Smooth muscle cell (in vitro differentiated cells): Measurements from ENCODE around the gene PRKAG1. TPM values are rescaled to one million over a fixed set of nuclear protein-coding genes. Genes with fewer than 3 reads are reported as not detected.

Experiments
- DNase-seq: peaks from one replicate; lab custom pipeline; 2025; ENCODE audit not compliant: unreplicated experiment; lab: John Stamatoyannopoulos, UW
- H2AFZ ChIP-seq: fragments of 200-600 bp; sonication (generic); 2 replicates; pipeline ENCODE4 v1.6.0; 2016; ENCODE audit warnings: antibody characterized with exemption, low read depth, mild to moderate bottlenecking
- H3F3A ChIP-seq: fragments of 200-600 bp; sonication (generic); 2 replicates; pipeline ENCODE4 v1.6.0; 2017; ENCODE audit warnings: antibody characterized with exemption, low read depth
- H3K27ac ChIP-seq: fragments of 200-600 bp; sonication (generic); 2 replicates; pipeline ENCODE4 v1.5.1; 2016; ENCODE audit warnings: low read depth, mild to moderate bottlenecking
- H3K27me3 ChIP-seq: fragments of 200-600 bp; sonication (generic); 2 replicates; pipeline ENCODE4 v1.6.1; 2016; ENCODE audit warnings: low read depth, mild to moderate bottlenecking
- H3K36me3 ChIP-seq: fragments of 200-600 bp; sonication (generic); 2 replicates; pipeline ENCODE4 v1.5.1; 2016; ENCODE audit warnings: low read depth
- H3K4me1 ChIP-seq: fragments of 200-600 bp; sonication (generic); 2 replicates; pipeline ENCODE4 v1.5.1; 2016; ENCODE audit warnings: low read depth
- H3K4me2 ChIP-seq: fragments of 200-600 bp; sonication (generic); 2 replicates; pipeline ENCODE4 v1.6.0; 2016; ENCODE audit warnings: mild to moderate bottlenecking
- H3K4me3 ChIP-seq: fragments of 200-600 bp; sonication (generic); 2 replicates; pipeline ENCODE4 v1.5.1; 2016; ENCODE audit warnings: mild to moderate bottlenecking
- H3K79me2 ChIP-seq: fragments of 200-600 bp; sonication (generic); 2 replicates; pipeline ENCODE4 v1.6.0; 2016; ENCODE audit warnings: low read depth, mild to moderate bottlenecking
- H3K9ac ChIP-seq: fragments of 200-600 bp; sonication (generic); 2 replicates; pipeline ENCODE4 v1.6.0; 2016; ENCODE audit warnings: low read depth
- H3K9me3 ChIP-seq: fragments of 200-600 bp; sonication (generic); replicated peaks from 2 replicates; pipeline ENCODE4 v1.5.1; 2016; ENCODE audit warnings: low read depth
- H4K20me1 ChIP-seq: fragments of 200-600 bp; sonication (generic); 2 replicates; pipeline ENCODE4 v1.6.0; 2016; ENCODE audit warnings: low read depth
- CTCF ChIP-seq: fragments of 200-600 bp; sonication (generic); IDR thresholded peaks from 2 replicates; pipeline ENCODE4 v1.5.1; 2017; ENCODE audit warnings: borderline replicate concordance, mild to moderate bottlenecking, antibody characterized with exemption; ENCODE audit not compliant: insufficient read depth, poor library complexity, severe bottlenecking
- WGBS: methylation state at CpG from one replicate; pipeline ENCODE4 v1.1.7; 2016; ENCODE audit warnings: low lambda C conversion rate; 5-methylcytosine and 5-hydroxymethylcytosine counted together
- polyA plus RNA-seq: library from polyadenylated mRNA; unstranded; fragments of >200 nt; fragmentation: Nextera tagmentation; extraction: Ambion mirVana; gene quantifications from 2 replicates; pipeline ENCODE4 v1.2.1, GENCODE V29; 2016
- total RNA-seq: library from RNA; depleted of rRNA; stranded (reverse); fragments of >200 nt; gene quantifications from 2 replicates; pipeline ENCODE4 v1.2.3, GENCODE V29; 2014

PRKAG1 gene
- total and polyA plus RNA-seq, 2 experiments from 2014 or later = 42.5 to 62.6 TPM

GRCh38 chr12:49033611-49034285 lies 15.2 kb upstream of the PRKAG1 start:
- peaks cover 8% of the 10 kb centered on the region for H3K36me3 ChIP-seq
- H3K4me1 ChIP-seq = no peaks in the 10 kb centered on the region
- H3K79me2 ChIP-seq = peaks cover 6% of the 10 kb centered on the region
- H2AFZ ChIP-seq = no peak overlapping the region
- peaks cover 39% of the 10 kb centered on the region for H4K20me1 ChIP-seq
- no peaks in the 10 kb centered on the region for H3K27me3 ChIP-seq
- no peak overlapping the region for H3K4me3 ChIP-seq
- no peaks in the 10 kb centered on the region for H3K9me3 ChIP-seq
- 98% methylated on average over 12 of the region's 12 CpGs for WGBS
- H3K4me2 ChIP-seq = no peak overlapping the region
- H3K9ac ChIP-seq = no peak overlapping the region
- H3F3A ChIP-seq = no peaks in the 10 kb centered on the region
- TF ChIP-seq CTCF = no peak
- DNase-seq = no peak
- H3K27ac ChIP-seq = no peak overlapping the region

DNA sequence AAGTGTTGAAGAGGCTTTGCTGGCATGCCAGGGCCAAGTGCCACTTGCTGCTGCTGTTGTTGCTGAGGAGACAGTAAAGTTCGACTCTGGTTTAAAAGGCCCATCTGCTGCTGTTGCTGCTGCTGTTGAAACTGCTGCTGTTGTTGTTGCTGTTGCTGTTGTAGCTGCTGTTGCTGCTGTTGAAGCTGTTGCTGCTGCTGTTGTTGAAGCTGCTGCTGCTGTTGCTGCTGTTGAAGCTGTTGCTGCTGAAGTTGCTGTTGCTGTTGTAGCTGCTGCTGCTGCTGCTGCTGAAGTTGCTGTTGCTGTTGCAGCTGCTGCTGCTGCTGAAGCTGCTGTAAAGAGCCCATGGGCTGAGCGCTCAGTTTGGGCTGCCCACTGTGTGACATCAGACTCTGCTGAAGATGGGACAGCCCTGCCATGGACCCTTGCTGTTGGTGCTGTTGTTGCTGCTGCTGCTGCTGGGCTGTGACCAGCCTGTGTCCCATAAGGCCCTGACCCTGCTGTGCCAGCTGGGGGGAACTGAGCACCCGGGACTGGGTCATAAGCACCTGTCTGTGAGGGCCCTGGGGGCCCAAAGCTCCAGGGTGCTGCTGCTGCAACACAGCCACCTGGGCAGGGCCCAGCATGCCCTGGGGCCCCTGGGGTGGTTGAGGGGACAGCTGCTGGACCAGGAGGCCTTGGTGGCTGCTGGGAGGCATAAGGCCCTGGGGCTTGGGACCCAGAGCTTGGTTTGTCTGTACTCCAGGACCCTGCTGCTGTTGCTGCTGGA lies 14.3 kb upstream of the PRKAG1 start:
- peaks cover 8% of the 10 kb centered on the region for H3K36me3 ChIP-seq
- no peaks in the 10 kb centered on the region for H3K9me3 ChIP-seq
- no peak overlapping the region for H3K9ac ChIP-seq
- DNase-seq = no peak
- H4K20me1 ChIP-seq = peaks cover 39% of the 10 kb centered on the region
- no peak overlapping the region for H3K27ac ChIP-seq
- no peak for TF ChIP-seq CTCF
- no peaks in the 10 kb centered on the region for H3K27me3 ChIP-seq
- H3K4me3 ChIP-seq = no peak overlapping the region
- no peak overlapping the region for H3K4me2 ChIP-seq
- peaks cover 6% of the 10 kb centered on the region for H3K79me2 ChIP-seq
- WGBS = 91% methylated on average over 3 of the region's 3 CpGs
- no peaks in the 10 kb centered on the region for H3K4me1 ChIP-seq
- H3F3A ChIP-seq = no peaks in the 10 kb centered on the region
- no peak overlapping the region for H2AFZ ChIP-seq

DNA sequence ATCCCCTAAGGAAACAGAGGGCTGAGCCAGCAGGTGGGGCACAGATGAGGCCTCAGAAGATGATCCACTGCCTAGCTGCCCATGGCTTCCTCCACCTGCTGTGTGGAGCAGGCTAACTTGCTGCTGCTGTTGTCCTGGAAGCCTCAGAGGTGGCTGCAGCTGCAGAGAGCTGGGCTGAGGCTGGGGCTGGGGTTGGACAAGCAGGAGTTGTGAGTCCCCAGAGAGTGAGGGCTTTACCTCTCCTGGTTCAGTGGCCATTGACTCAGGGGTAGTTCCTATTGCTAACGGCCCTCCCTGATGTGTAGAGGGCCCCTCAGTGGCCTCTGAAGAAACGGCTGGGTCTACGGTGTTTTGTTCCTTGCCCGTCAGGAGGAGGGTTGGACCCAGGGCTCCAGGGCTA lies 13.7 kb upstream of the PRKAG1 start:
- Histone ChIP-seq H3K4me3 (no peak overlapping the region), H3K27me3 (no peaks in the 10 kb centered on the region), H3K9ac (no peak overlapping the region), H3K9me3 (no peaks in the 10 kb centered on the region), H2AFZ (no peak overlapping the region), H3K4me1 (no peaks in the 10 kb centered on the region), H3K27ac (no peak overlapping the region), H4K20me1 (peaks cover 33% of the 10 kb centered on the region), H3F3A (no peaks in the 10 kb centered on the region), H3K79me2 (peaks cover 6% of the 10 kb centered on the region), H3K36me3 (peaks cover 8% of the 10 kb centered on the region), H3K4me2 (no peak overlapping the region)
- TF ChIP-seq CTCF = no peak
- no peak for DNase-seq
- WGBS = 91% methylated on average over 4 of the region's 4 CpGs
